HG03196 (cell line): ENCODE data around the gene MAL.

Experiments
- ATAC-seq: cut with Tn5 transposase; IDR thresholded peaks from one replicate; pipeline ENCODE4 v1.9.1; 2021; ENCODE audit not compliant: unreplicated experiment

MAL gene

GRCh38 chr2:95060446-95061118, 35.1 kb downstream of the MAL start:
- ATAC-seq, result no peak

GRCh38 chr2:95061119-95061512, 35.6 kb downstream of the MAL start:
- no peak for ATAC-seq

DNA sequence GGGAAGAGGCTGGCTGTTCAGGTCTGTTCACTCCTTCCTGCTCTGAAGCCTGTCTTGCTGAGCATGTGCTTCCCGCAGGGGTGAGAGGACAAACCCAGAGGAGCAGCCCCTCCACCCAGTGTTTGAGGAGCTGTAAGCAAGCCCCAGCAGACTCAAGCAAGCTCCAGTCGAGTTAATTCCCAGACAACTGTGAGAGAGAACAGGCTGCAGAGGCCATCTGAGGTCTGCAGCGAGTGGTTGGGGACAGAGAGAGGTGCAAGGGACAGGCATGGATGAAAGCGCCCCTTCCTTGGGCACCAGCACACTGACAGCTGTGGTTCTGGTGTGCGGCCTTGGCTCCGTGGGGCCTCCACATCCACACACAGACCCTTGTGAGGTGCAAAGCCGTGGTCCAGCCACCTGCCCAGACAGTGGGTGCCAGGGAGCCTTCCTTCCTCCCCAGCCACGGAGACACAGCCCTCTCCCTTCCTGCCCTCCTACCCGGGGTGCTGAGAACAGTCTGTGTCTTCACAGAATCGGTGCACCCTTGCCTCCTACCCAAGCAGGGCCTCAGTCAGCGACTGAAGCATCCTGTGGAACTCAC, 36.2 kb downstream of the MAL start:
- ATAC-seq, result no peak

DNA sequence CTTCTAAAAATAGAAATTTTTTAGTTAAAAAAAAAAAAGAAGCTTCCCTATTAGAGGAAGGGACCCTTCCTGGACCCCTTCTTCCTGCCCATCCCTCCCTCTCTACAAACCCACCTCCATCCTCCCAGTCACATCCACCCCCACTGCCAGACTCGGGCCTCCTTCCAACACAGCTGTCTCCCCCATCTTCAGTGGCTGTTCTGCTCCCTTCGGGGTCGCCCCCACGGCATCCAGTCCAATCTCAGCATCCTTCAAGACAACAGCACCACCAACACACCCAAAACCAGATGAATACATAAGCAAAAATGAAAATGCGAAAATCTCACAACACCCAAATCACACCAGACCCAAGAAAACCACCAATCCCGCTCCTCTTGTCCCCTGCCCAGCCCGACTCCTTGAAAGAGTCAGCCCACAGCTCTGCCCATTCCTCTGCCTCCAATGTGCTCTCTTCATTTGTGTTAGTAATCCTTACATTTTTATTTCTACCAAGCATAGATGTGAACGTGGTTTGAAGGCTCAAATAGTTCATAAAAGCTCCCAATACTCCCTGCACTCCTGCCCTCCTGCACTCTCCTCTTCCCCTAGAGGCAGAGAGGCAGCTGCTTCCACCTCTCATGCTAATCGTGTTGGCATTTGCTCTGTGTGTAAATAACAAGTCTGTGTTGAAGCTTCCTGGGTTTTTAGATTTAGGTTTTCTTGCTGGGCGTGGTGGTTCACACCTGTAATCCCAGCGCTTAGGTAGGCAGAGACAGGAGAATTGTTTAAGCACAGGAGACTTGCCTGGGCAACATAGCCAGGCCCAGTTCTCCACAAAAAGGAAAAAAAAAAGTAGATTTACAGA, 37.0 kb downstream of the MAL start:
- ATAC-seq, result peak; percentile 30

DNA sequence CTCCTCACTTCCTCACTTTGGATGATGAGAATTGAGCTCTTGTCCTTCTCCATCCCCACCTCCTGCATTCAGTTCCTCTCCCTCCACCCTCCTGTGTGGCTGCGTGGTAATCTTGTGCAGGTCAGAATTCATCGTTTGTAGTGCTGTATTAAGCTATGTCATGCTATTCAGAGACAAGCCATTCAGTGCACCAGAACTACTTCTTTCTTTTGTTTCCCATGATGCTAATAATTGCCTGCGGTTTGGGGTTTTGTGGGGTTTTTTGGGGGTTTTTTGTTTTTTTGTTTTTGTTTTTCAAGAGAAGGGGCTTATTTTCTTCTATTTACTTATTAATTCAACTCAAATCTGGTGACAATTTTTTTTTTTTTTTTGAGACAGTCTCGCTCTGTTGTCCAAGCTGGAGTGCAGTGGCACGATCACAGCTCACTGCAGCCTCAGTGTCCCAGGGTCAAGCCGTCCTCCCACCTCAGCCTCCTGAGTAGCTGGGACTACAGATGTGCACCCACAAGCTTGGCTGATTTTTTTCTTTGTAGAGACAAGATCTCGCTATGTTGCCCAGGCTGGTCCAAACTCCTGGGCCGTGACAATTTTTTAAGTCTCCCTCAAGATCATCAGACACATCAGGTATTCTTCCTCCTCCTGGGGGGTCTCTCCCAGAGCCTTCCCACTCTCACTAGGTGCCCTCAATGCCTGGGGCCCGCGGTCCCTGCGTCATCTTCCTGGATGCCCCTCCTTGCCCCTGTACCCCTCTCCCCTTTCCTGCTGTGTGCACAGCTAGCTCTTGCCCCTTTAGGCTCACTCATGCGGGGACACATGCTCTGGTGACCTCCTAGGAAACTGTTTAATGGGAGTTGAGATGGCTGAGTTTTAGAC, 37.8 kb downstream of the MAL start:
- ATAC-seq, result peak; percentile 70

GRCh38 chr2:95068256-95068655, 42.7 kb downstream of the MAL start:
- ATAC-seq, result no peak

DNA sequence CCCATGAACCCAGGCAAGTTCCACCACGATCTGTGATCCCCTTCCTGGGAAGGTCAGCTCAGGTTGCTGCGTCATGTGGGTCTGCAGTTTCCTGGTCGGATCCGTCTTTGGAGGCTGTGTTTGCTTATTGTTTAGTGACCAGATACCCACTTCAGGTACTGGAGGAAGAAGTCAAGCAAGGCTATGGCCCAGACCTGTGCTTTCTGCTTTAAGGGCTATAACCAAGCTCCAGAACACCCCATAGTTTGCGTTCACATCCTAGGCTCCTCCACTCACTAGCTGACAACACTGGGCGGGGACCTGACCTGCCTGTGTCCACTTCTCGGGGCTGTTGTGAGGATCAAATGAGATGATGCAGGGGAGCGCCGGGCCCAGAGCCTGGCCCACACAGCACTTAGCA, 44.0 kb downstream of the MAL start:
- ATAC-seq, result no peak

GRCh38 chr2:95071856-95072255, 46.3 kb downstream of the MAL start:
- ATAC-seq, result no peak

- no peak for ATAC-seq
Observed at GRCh38 chr2:95072424-95072823, 46.9 kb downstream of the MAL start.

- ATAC-seq, result no peak
Observed at GRCh38 chr2:95073856-95074662, 48.6 kb downstream of the MAL start.

DNA sequence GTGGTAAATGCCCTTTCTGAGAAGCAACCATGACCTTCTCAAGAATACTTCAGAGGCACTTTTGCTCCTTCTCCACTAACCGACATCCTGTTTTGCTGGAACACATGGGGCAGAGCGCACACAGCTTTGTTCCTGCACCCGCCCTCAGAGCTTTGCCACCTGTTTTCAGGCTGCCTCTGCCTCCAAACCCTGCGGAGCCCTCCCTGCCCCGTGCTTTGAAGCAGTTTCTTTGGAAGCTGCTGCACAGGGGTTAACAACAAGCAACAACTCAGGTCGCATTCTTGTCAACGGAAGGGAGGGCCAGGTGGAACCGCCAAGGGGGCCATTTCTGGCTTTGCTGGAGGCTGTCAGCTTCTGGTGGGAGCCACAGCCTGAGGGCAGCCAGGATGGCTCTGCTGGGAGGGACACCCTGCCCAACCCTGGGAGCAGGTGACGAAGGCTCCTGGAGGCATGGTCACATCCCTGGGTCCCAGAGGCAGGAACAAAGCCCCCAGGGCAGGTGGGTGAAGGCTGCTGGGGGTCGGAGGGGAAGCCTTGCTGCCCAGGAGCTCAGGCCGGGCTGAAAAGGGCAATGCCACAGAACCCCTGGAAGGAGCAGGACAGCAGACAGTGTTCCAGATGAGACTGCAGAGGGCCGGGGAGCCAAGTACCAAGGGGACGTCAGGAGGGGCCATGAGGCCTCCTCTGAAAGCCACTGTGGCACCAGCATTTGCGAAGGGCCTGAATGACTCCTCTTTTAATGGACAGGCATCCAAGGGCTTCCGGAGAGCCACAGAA, 49.3 kb downstream of the MAL start:
- no peak for ATAC-seq

DNA sequence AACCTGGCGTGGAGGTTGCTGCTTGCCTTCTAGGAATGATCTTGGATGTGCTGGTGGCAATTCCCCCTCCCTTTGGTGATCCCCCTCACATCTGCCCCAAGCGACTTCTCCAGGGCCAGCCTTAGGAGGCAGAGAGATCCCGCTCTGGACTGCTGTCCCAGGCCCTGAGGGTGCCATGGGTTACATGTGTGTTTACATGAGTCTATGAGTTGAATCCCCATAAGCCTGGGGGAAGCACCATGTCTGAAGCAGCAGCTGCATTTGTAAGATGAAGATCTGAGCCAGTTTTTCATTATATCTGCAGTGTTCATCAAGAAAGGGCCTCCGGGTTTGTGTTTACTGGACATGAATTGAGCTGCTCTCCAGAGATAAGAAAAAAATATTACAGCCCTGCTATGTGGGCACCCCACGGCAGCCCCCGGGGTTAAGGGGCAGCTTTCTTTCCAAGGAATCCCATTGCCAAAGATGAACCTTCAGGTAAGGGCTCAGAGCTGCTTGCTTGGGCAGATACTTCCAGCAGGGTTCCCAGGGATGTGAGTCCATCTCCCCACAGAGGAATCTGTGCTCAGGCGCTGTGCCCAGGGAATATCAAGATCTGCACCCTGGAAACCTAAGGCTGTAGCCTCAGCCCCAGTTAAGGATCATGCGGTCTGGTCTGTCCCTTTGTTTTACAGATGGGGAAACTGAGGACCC, 50.1 kb downstream of the MAL start:
- ATAC-seq, result no peak

- ATAC-seq, result peak; percentile 81
Observed at GRCh38 chr2:95076705-95077529, 51.4 kb downstream of the MAL start.

GRCh38 chr2:95077530-95077825, 52.0 kb downstream of the MAL start:
- no peak for ATAC-seq

- ATAC-seq, result no peak
Observed at GRCh38 chr2:95077861-95078603, 52.5 kb downstream of the MAL start.

- ATAC-seq, result no peak
Observed at GRCh38 chr2:95079199-95079683, 53.7 kb downstream of the MAL start.

DNA sequence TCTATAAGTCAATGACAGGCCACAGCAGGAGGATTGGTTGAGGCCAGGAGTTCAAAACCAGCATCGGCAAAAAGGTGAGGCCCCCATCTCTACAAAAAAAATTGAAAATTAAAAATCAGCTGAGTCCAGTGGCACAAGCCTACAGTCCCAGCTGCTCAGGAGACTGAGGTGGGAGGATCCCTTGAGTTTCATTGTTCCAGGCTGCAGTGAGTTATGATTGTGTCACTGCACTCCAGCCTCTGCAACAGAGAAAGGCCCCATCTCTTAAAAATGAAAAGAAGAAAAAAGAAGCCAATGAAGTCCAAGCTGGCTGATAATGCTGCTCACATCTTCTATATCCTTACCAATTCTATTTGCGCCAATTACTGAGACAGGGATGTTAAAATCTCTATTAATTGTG, 57.0 kb downstream of the MAL start:
- ATAC-seq, result no peak
